Ectodermal cell (in vitro differentiated cells): ENCODE results near the gene PNMA8A.

Experiments
- H3K27ac ChIP-seq: 2 replicates; pipeline ENCODE4 v1.7.0; 2013; ENCODE audit warnings: mild to moderate bottlenecking, low read depth, low read length; ENCODE audit not compliant: insufficient read depth, poor library complexity, severe bottlenecking
- H3K27me3 ChIP-seq: 2 replicates; pipeline ENCODE4 v1.7.0; 2013; ENCODE audit warnings: mild to moderate bottlenecking, low read length; ENCODE audit not compliant: insufficient read depth, control insufficient read depth, poor library complexity, severe bottlenecking
- H3K36me3 ChIP-seq: one replicate; pipeline ENCODE4 v1.7.0; 2013; ENCODE audit warnings: low read length; ENCODE audit not compliant: control insufficient read depth, insufficient read depth
- H3K4me1 ChIP-seq: one replicate; pipeline ENCODE4 v1.7.0; 2013; ENCODE audit warnings: low read length; ENCODE audit not compliant: control insufficient read depth, insufficient read depth
- H3K4me3 ChIP-seq: 2 replicates; pipeline ENCODE4 v1.7.0; 2013; ENCODE audit warnings: low read depth, low read length, control low read depth; ENCODE audit not compliant: insufficient read depth
- H3K9me3 ChIP-seq: 2 replicates; pipeline ENCODE4 v1.7.0; 2013; ENCODE audit warnings: mild to moderate bottlenecking, low read length, moderate library complexity; ENCODE audit not compliant: control insufficient read depth
- WGBS, 2 experiments: methylation state at CpG; one replicate each; pipeline ENCODE4 v1.1.7; 2013; ENCODE audit warnings: missing lambda C conversion rate in 2 of 2; 5-methylcytosine and 5-hydroxymethylcytosine counted together

Gene PNMA8A

GRCh38 chr19:46493236-46494145, 22.1 kb upstream of the PNMA8A start:
- Histone ChIP-seq H3K4me1 (peaks cover 25% of the 10 kb centered on the region), H3K27ac (no peak overlapping the region), H3K27me3 (peaks cover 71% of the 10 kb centered on the region), H3K36me3 (no peaks in the 10 kb centered on the region), H3K9me3 (no peaks in the 10 kb centered on the region), H3K4me3 (peak overlapping the region; percentile 20)
- 36 to 40% methylated on average over 92 of the region's 92 CpGs for WGBS, 2 experiments

DNA sequence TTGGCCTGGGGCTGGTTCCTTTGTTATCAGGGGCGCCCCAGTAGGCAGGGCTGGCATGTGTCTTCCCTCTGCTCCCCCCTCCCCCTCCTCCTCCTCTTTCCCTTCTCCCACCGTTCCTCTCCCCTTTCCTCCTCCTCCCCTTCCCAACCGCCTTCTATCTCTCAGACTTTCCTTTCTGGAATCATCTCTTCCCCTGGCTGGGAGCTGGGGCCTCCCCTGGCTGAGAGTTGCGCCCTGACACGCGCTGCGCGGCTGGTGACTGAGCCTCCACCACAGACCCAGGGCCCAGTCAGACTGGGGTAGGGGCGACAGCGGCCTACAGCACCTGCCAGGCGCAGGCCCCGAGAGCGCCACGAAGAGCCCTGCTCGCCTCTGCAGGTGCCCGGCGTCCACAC, 21.5 kb upstream of the PNMA8A start:
- peak overlapping the region; percentile 20 for H3K4me3 ChIP-seq
- H3K9me3 ChIP-seq = no peaks in the 10 kb centered on the region
- H3K36me3 ChIP-seq = no peaks in the 10 kb centered on the region
- H3K27ac ChIP-seq = no peak overlapping the region
- H3K4me1 ChIP-seq = peaks cover 25% of the 10 kb centered on the region
- H3K27me3 ChIP-seq = peaks cover 78% of the 10 kb centered on the region
- WGBS, 2 experiments = 29 to 35% methylated on average over 17 of the region's 17 CpGs

- Histone ChIP-seq H3K36me3 (no peaks in the 10 kb centered on the region), H3K27me3 (peaks cover 85% of the 10 kb centered on the region), H3K27ac (no peak overlapping the region), H3K4me1 (peaks cover 25% of the 10 kb centered on the region), H3K4me3 (no peak overlapping the region), H3K9me3 (no peaks in the 10 kb centered on the region)
- WGBS, 2 experiments = 85 to 89% methylated on average over 18 of the region's 18 CpGs
These were observed 20.8 kb upstream of the PNMA8A start for GRCh38 chr19:46491975-46492682.

DNA sequence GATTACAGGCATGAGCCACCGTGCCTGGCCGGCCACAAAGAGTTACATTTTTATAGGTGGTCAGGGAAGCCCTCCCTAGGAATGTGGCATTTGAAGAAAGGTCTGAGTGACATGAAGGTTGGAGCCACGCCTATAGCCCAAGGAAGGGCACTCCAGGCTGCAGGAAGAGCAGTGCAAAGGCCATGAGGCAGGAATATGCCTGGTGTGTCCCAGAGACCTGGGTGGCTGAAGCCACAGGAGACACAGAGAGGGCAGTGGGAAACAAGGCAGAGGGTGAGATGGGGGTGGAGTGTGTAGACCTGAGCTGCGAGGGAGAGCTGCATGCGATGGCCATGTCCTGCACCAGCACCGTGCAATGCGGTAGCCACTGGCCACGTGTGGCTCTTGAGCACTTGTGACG, 19.4 kb upstream of the PNMA8A start:
- no peak overlapping the region for H3K27ac ChIP-seq
- no peak overlapping the region for H3K4me3 ChIP-seq
- peaks cover 17% of the 10 kb centered on the region for H3K4me1 ChIP-seq
- peaks cover 93% of the 10 kb centered on the region for H3K27me3 ChIP-seq
- no peaks in the 10 kb centered on the region for H3K9me3 ChIP-seq
- no peaks in the 10 kb centered on the region for H3K36me3 ChIP-seq
- WGBS, 2 experiments = 91 to 93% methylated on average over 9 of the region's 9 CpGs

- H3K36me3 ChIP-seq = no peaks in the 10 kb centered on the region
- peaks cover 84% of the 10 kb centered on the region for H3K27me3 ChIP-seq
- H3K9me3 ChIP-seq = no peaks in the 10 kb centered on the region
- H3K27ac ChIP-seq = no peak overlapping the region
- H3K4me1 ChIP-seq = peaks cover 14% of the 10 kb centered on the region
- H3K4me3 ChIP-seq = no peak overlapping the region
- WGBS, 2 experiments = 29 to 31% methylated on average over 52 of the region's 52 CpGs
These were observed 18.3 kb upstream of the PNMA8A start for GRCh38 chr19:46489445-46490272.

DNA sequence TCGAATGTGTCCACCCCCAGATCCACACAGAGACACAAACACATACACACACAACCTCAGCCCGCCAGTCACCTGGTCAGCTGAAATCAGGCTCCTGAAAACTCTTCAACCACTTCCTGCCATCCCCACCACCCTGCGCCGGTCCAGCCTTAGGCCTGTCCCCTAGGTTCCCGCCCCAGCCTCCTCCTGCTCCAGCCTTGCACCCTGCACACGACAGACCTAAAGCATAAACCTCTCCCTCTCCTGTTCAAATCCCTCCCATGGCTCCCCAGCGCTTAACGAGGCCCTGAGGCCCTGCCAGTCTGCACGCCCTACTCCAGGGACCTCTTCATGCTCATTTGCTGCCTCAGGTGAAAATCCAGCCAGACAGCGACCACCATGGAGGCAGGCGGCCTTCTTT, 17.2 kb upstream of the PNMA8A start:
- WGBS, 2 experiments = 76% methylated on average over 11 of the region's 11 CpGs
- peaks cover 73% of the 10 kb centered on the region for H3K27me3 ChIP-seq
- peaks cover 17% of the 10 kb centered on the region for H3K4me1 ChIP-seq
- no peak overlapping the region for H3K27ac ChIP-seq
- no peaks in the 10 kb centered on the region for H3K9me3 ChIP-seq
- H3K36me3 ChIP-seq = no peaks in the 10 kb centered on the region
- no peak overlapping the region for H3K4me3 ChIP-seq

GRCh38 chr19:46487802-46488445, 16.6 kb upstream of the PNMA8A start:
- 12 to 14% methylated on average over 38 of the region's 38 CpGs for WGBS, 2 experiments
- H3K27me3 ChIP-seq = peaks cover 66% of the 10 kb centered on the region
- no peaks in the 10 kb centered on the region for H3K9me3 ChIP-seq
- H3K36me3 ChIP-seq = no peaks in the 10 kb centered on the region
- peaks cover 15% of the 10 kb centered on the region for H3K4me1 ChIP-seq
- no peak overlapping the region for H3K27ac ChIP-seq
- peak overlapping the region; percentile 22 for H3K4me3 ChIP-seq

- Histone ChIP-seq H3K27ac (no peak overlapping the region), H3K4me1 (peaks cover 9% of the 10 kb centered on the region), H3K9me3 (no peaks in the 10 kb centered on the region), H3K27me3 (peaks cover 60% of the 10 kb centered on the region), H3K4me3 (peak overlapping the region; percentile 22), H3K36me3 (no peaks in the 10 kb centered on the region)
- 31 to 32% methylated on average over 19 of the region's 19 CpGs for WGBS, 2 experiments
These were observed 15.9 kb upstream of the PNMA8A start for GRCh38 chr19:46487178-46487801.

DNA sequence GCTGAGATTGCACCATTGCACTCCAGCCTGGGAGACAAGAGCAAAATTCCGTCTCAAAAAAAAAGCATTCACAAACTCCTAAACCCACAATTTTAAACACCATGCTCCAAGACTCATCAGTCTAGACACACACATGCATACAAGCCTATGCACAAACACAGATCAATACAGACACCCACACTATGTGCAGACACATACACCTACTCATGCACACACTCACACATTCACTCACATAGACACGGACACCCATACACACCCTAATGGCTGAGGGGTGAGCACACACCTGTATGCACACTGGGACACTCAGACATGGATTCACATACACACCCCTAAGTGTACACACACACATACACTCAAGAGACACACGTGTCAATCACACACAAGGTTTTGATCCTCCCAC, 15.0 kb upstream of the PNMA8A start:
- Histone ChIP-seq H3K4me1 (peaks cover 5% of the 10 kb centered on the region), H3K4me3 (no peak overlapping the region), H3K27me3 (peaks cover 51% of the 10 kb centered on the region), H3K27ac (no peak overlapping the region), H3K9me3 (no peaks in the 10 kb centered on the region), H3K36me3 (no peaks in the 10 kb centered on the region)
- WGBS, 2 experiments = 88 to 92% methylated on average over 3 of the region's 3 CpGs
